Pancreas (tissue), 10 donors: ENCODE data around the gene SYCP2. TPM values are rescaled to one million over a fixed set of nuclear protein-coding genes. Genes with fewer than 3 reads are reported as not detected.
A peak's percentile ranks its signal among the peaks of the same experiment; 100 is the strongest.

ENCODE experiments used
- ATAC-seq, 4 donors: fragments of 200-7000 bp; cut with Tn5 transposase; one replicate each; pipeline versions ENCODE4 v1.8.0 to v1.9.1; 2020; ENCODE audit warnings: mild to moderate bottlenecking in 4 of 4, moderate library complexity in 4 of 4
- DNase-seq, 6 donors: peaks; one replicate each; pipeline ENCODE4 v3.0.0-alpha.2; 2020
- FAIRE-seq: peaks from 2 replicates; lab custom pipeline; 2012; peaks lifted over from hg19 to GRCh38; lab: Jason Lieb, UNC
- H3K27ac ChIP-seq, 4 donors: fragments of 200-600 bp; sonication (generic); 1 replicate in 3 of 4; 2 replicates in 1 of 4; pipeline versions ENCODE4 v1.5.0 to v1.8.0; 2020
- H3K27me3 ChIP-seq, 4 donors: fragments of 200-600 bp; one replicate each; pipeline ENCODE4 v1.8.0; 2021
- H3K36me3 ChIP-seq, 3 donors: fragments of 200-600 bp; sonication (generic) in 1 of 3; one replicate each; pipeline versions ENCODE4 v1.5.0 to v1.8.0; 2020 to 2021
- H3K4me1 ChIP-seq, 3 donors: fragments of 200-600 bp; one replicate each; pipeline ENCODE4 v1.8.0; 2021
- H3K4me3 ChIP-seq, 4 donors: fragments of 200-600 bp; sonication (generic) in 2 of 4; one replicate each; pipeline versions ENCODE4 v1.5.0 to v1.8.0; 2020 to 2021
- H3K9me3 ChIP-seq, 4 donors: fragments of 200-600 bp; one replicate each; pipeline ENCODE4 v1.8.0; 2021
- CTCF ChIP-seq, 4 donors: fragments of 200-600 bp; sonication (generic) in 3 of 4; IDR thresholded peaks; one replicate each; pipeline versions ENCODE4 v1.5.0 to v1.8.0; 2021; ENCODE audit warnings: antibody characterized with exemption in 4 of 4
- WGBS, 2 donors: extraction: QIAGEN DNeasy Blood & Tissue Kit; methylation state at CpG; one replicate each; pipeline ENCODE4 v1.1.7; 2013; 5-methylcytosine and 5-hydroxymethylcytosine counted together
- intact Hi-C, 3 donors: fragments of 100-400 bp; cut with DNase I; formaldehyde crosslinking; loops; one replicate each; pipeline versions ENCODE4 v1.11.1 to v1.14.2; 2022
- polyA plus RNA-seq, 2 donors: library from polyadenylated mRNA; stranded (reverse); fragments of 200-250 nt; gene quantifications; one replicate each; pipeline ENCODE4 v1.2.3, GENCODE V29; 2013
- total RNA-seq, 6 donors: library from RNA; stranded (reverse); fragmentation: NEBNext Ultra II Directional in 4 of 6; extraction: Animal tissue kit (Norgen Biotek cat#: 25700) in 4 of 6; gene quantifications; one replicate each; pipeline versions ENCODE4 v1.2.1 to v1.2.4, GENCODE V29; 2021 to 2023
- donor health status: healthy with polysubstance abuse.
- donor health status: DM: no; HTN: no; CAD: no; lungs with moderate emphysema.
- donor health status: DM: no; HTN: no; CAD: no.
- donor health status: control.
- donor health status: control.
- donor health status: Bipolar disorder and iron deficiency.
- donor health status: DM: yes; HTN: yes; CAD: no.
- donor health status: DM: no; HTN: no; CAD: no.
- donor health status: DM: no; HTN: no; CAD: no.
- donor health status: DM: yes; HTN: yes; CAD: no.

The SYCP2 gene
- total and polyA plus RNA-seq, 8 donors: 1.3 to 4.7 (median 3.2) TPM

DNA sequence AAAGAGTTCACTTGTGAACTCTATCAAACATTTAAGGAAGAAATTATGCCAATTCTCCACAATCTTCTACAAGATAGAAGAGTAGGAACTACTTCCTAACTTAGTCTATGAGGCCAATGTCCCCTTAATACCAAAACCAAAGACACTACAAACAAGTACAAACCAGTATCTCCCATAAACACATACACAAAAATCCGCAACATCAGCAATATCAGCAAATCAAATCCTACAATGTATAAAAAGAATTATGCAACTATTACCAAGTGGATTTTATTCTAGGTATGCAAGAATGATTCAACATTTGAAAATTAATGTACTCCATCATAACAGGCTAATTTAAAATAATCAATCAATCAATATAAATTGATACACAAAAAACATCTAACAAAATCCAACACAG is 45.4 kb downstream of the SYCP2 start:
- 88 to 95% methylated on average over 1 of the region's 1 CpG for WGBS, 2 donors
- Histone ChIP-seq H3K36me3 (no peaks in the 10 kb centered on the region), H3K4me3 (no peak overlapping the region), H3K9me3 (no peaks in the 10 kb centered on the region), H3K27me3 (no peaks in the 10 kb centered on the region), H3K27ac (no peak overlapping the region), H3K4me1 (peaks cover 0 to 5% (median 0%) of the 10 kb centered on the region in 3 donors)
- DNase-seq: no peak
- no peak for TF ChIP-seq CTCF (IDR thresholded peaks at IDR 0.05)
- intact Hi-C loops: no loop called here
- FAIRE-seq: no peak
- no peak for ATAC-seq

GRCh38 chr20:59884494-59884893 is 48.9 kb downstream of the SYCP2 start:
- no peaks in the 10 kb centered on the region for H3K27me3 ChIP-seq
- intact Hi-C loops: no loop called here
- FAIRE-seq: peak; percentile 20

DNA sequence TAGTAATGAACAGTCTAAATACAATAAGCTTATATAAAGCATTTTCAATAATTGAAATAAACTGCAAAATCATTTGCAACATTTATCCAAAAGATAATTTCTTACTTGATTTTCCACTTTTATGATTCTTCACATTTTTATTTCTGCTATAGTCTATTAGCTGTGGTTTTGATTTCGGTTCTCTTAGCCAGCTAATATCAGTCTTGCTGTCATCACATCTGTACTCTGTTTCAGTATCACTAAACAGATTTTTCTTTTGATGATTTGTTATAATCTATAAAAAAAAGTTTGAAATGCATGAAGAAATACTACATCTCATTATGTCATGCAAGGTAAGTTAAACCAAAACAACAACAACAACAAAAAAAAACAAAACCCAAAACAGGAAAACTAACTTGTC is 53.2 kb downstream of the SYCP2 start:
- TF ChIP-seq CTCF (IDR thresholded peaks at IDR 0.05): no peak
- FAIRE-seq: no peak
- Histone ChIP-seq H3K9me3 (no peaks in the 10 kb centered on the region), H3K4me1 (no peaks in the 10 kb centered on the region), H3K36me3 (no peaks in the 10 kb centered on the region), H3K27me3 (no peaks in the 10 kb centered on the region), H3K27ac (no peak overlapping the region), H3K4me3 (no peak overlapping the region)
- 93 to 98% methylated on average over 1 of the region's 1 CpG for WGBS, 2 donors
- ATAC-seq: no peak
- DNase-seq: no peak
- intact Hi-C loops: no loop called here

More at GRCh38 chr20:59884494-59884893, 48.9 kb downstream of the SYCP2 start:
- H3K4me1 ChIP-seq: peaks cover 0 to 5% (median 0%) of the 10 kb centered on the region in 3 donors
- no peak for ATAC-seq
- no peaks in the 10 kb centered on the region for H3K9me3 ChIP-seq
- H3K27ac ChIP-seq: no peak overlapping the region
- no peak for DNase-seq
- 89 to 93% methylated on average over 3 of the region's 3 CpGs for WGBS, 2 donors
- H3K4me3 ChIP-seq: no peak overlapping the region
- no peaks in the 10 kb centered on the region for H3K36me3 ChIP-seq
- no peak for TF ChIP-seq CTCF (IDR thresholded peaks at IDR 0.05)

DNA sequence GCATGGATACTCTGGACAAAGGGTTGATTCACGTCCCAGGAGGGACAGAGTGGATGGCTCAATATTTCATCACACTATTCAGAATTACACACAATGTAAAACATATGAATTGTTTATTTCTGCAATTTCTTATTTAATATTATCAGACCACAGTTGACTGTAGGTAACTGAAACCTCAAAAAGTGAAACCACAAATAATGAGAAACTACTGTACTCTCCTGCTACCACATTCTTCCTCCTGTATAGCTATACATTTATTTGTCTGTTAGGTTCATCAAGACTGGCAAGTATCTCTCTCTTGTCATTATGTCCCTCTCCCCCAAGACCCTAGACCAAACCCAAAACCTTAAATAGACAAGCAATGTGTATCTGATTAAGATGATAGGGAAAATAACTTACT is 60.0 kb downstream of the SYCP2 start:
- no peak for ATAC-seq

More for the DNA sequence above, 60.0 kb downstream of the SYCP2 start:
- no peak overlapping the region for H3K27ac ChIP-seq
- H3K36me3 ChIP-seq: no peaks in the 10 kb centered on the region
- DNase-seq (no peak), FAIRE-seq (no peak)
- H3K4me3 ChIP-seq: no peak overlapping the region
- H3K9me3 ChIP-seq: no peaks in the 10 kb centered on the region
- no peak for TF ChIP-seq CTCF (IDR thresholded peaks at IDR 0.05)
- WGBS, 2 donors: 87 to 89% methylated on average over 1 of the region's 1 CpG
- no peaks in the 10 kb centered on the region for H3K27me3 ChIP-seq
- no peaks in the 10 kb centered on the region for H3K4me1 ChIP-seq
- intact Hi-C loops: no loop called here
